ENCODE data around the gene GALNT4.
A peak's percentile ranks its signal among the peaks of the same experiment; 100 is the strongest.

Gene GALNT4
- total RNA-seq, result 0.37 to 3.7 (median 1.0) reads per million in 18 experiments

GRCh38 chr12:89524541-89525304, at the start of gene GALNT4:
GALNT4 (minus strand) TSS chr12:89524796; CDS start chr12:89524549, 247 bp downstream.
- DNase-seq, result peak; percentile 87 to 90

GRCh38 chr12:89573051-89573810, 48.6 kb upstream of the GALNT4 start:
- DNase-seq, result no peak

GRCh38 chr12:89571491-89572195, 47.0 kb upstream of the GALNT4 start:
- DNase-seq, result no peak

GRCh38 chr12:89568484-89568883, 43.9 kb upstream of the GALNT4 start:
- DNase-seq, result no peak

- DNase-seq, result no peak
These were observed 43.2 kb upstream of the GALNT4 start for GRCh38 chr12:89567691-89568239.

- DNase-seq, result peak in 1 of 2 donors; percentile 42
These were observed 42.0 kb upstream of the GALNT4 start for GRCh38 chr12:89566615-89567014.

- no peak for DNase-seq
These were observed 40.4 kb upstream of the GALNT4 start for GRCh38 chr12:89565002-89565401.

- no peak for DNase-seq
These were observed 35.2 kb upstream of the GALNT4 start for GRCh38 chr12:89559753-89560152.

GRCh38 chr12:89556976-89557375, 32.4 kb upstream of the GALNT4 start:
- no peak for DNase-seq

GRCh38 chr12:89552376-89552775, 27.8 kb upstream of the GALNT4 start:
- DNase-seq, result no peak

- DNase-seq, result no peak
These were observed 27.2 kb upstream of the GALNT4 start for GRCh38 chr12:89551747-89552146.

GRCh38 chr12:89547101-89547500, 22.5 kb upstream of the GALNT4 start:
- DNase-seq, result no peak

GRCh38 chr12:89546151-89546550, 21.6 kb upstream of the GALNT4 start:
- no peak for DNase-seq

- DNase-seq, result no peak
These were observed 20.1 kb upstream of the GALNT4 start for GRCh38 chr12:89544681-89545184.

GRCh38 chr12:89544022-89544421, 19.4 kb upstream of the GALNT4 start:
- DNase-seq, result no peak

- DNase-seq, result peak; percentile 71 to 73
These were observed 18.5 kb upstream of the GALNT4 start for GRCh38 chr12:89542912-89543592.

GRCh38 chr12:89542236-89542635, 17.6 kb upstream of the GALNT4 start:
- no peak for DNase-seq

- DNase-seq, result no peak
These were observed 16.0 kb upstream of the GALNT4 start for GRCh38 chr12:89540586-89540985.

- DNase-seq, result peak in 1 of 2 donors; percentile 7
These were observed 15.0 kb upstream of the GALNT4 start for GRCh38 chr12:89539426-89540223.

- no peak for DNase-seq
These were observed 14.3 kb upstream of the GALNT4 start for GRCh38 chr12:89538897-89539296.

- DNase-seq, result no peak
These were observed 12.8 kb upstream of the GALNT4 start for GRCh38 chr12:89537389-89537788.

All from inflammatory macrophage (primary cell).